HEK293 (cell line): ENCODE measurements around the gene DDX17.

ENCODE experiments used
- CTCF ChIA-PET: fragments of 350-600 bp; formaldehyde crosslinking; extraction: SDS; loops from one replicate; lab custom pipeline; 2021; ENCODE audit warnings: antibody characterized with exemption; lab: Yijun Ruan, JAX
- POLR2A ChIA-PET: fragments of 300-600 bp; formaldehyde crosslinking; extraction: SDS; loops from one replicate; lab custom pipeline; 2020; ENCODE audit warnings: antibody characterized with exemption, inconsistent platforms; lab: Yijun Ruan, JAX
- H3K27ac ChIP-seq: fragments of 200-500 bp; sonication (Bioruptor generic); 2 replicates; pipeline ENCODE4 v1.5.1; 2014; ENCODE audit warnings: low read depth, low read length, control low read depth, inconsistent platforms; ENCODE audit errors: extremely low read depth
- H3K36me3 ChIP-seq, 2 experiments: fragments of 200-500 bp in 1 of 2; sonication (Bioruptor generic) in 1 of 2; 1 replicate in 1 of 2; 2 replicates in 1 of 2; pipeline ENCODE4 v1.5.1; 2014 to 2017; ENCODE audit warnings: inconsistent platforms in 2 of 2, low read length in 2 of 2; ENCODE audit not compliant: control insufficient read depth in 2 of 2, insufficient read depth in 1 of 2
- H3K4me1 ChIP-seq: fragments of 200-500 bp; sonication (Bioruptor generic); 2 replicates; pipeline ENCODE4 v1.5.1; 2014; ENCODE audit warnings: mild to moderate bottlenecking, low read length, inconsistent platforms; ENCODE audit not compliant: control insufficient read depth, insufficient read depth
- H3K4me3 ChIP-seq: 2 replicates; pipeline ENCODE4 v1.5.1; 2011; ENCODE audit warnings: low read depth, mild to moderate bottlenecking, control low read depth, low read length, moderate library complexity
- H3K9me3 ChIP-seq: fragments of 200-500 bp; sonication (Bioruptor generic); 2 replicates; pipeline ENCODE4 v1.5.1; 2014; ENCODE audit warnings: low read depth, low read length, inconsistent platforms; ENCODE audit not compliant: control insufficient read depth, insufficient read depth
- GLIS2 ChIP-seq: fragments of 450-650 bp; formaldehyde crosslinking; IDR thresholded peaks from 2 replicates; pipeline ENCODE4 v1.5.1; 2016; ENCODE audit warnings: missing biosample characterization, missing genetic modification characterization
- PRDM4 ChIP-seq: fragments of 450-650 bp; formaldehyde crosslinking; IDR thresholded peaks from 2 replicates; pipeline ENCODE4 v1.5.1; 2017; ENCODE audit warnings: missing biosample characterization, missing genetic modification characterization
- SCRT1 ChIP-seq: fragments of 450-650 bp; formaldehyde crosslinking; IDR thresholded peaks from 2 replicates; pipeline ENCODE4 v1.5.1; 2016; ENCODE audit warnings: missing biosample characterization, missing genetic modification characterization, borderline replicate concordance
- ZBTB21 ChIP-seq: fragments of 450-650 bp; formaldehyde crosslinking; IDR thresholded peaks from 2 replicates; pipeline ENCODE4 v1.5.1; 2017; ENCODE audit warnings: missing biosample characterization, missing genetic modification characterization
- ZNF112 ChIP-seq: fragments of 450-650 bp; formaldehyde crosslinking; IDR thresholded peaks from 2 replicates; pipeline ENCODE4 v1.5.0; 2017; ENCODE audit warnings: missing biosample characterization, missing genetic modification characterization
- ZNF140 ChIP-seq: fragments of 450-650 bp; formaldehyde crosslinking; IDR thresholded peaks from 2 replicates; pipeline ENCODE4 v1.5.1; 2016; ENCODE audit warnings: missing biosample characterization, missing genetic modification characterization
- ZNF16 ChIP-seq: fragments of 450-650 bp; formaldehyde crosslinking; IDR thresholded peaks from 2 replicates; pipeline ENCODE4 v1.5.1; 2016; ENCODE audit warnings: low read depth, missing biosample characterization, missing genetic modification characterization
- ZNF18 ChIP-seq: fragments of 450-650 bp; formaldehyde crosslinking; IDR thresholded peaks from 2 replicates; pipeline ENCODE4 v1.5.1; 2016; ENCODE audit warnings: missing biosample characterization, missing genetic modification characterization
- ZNF2 ChIP-seq: fragments of 450-650 bp; formaldehyde crosslinking; IDR thresholded peaks from 2 replicates; pipeline ENCODE4 v1.5.1; 2016; ENCODE audit warnings: missing biosample characterization, missing genetic modification characterization
- ZNF214 ChIP-seq: fragments of 450-650 bp; formaldehyde crosslinking; IDR thresholded peaks from 2 replicates; pipeline ENCODE4 v1.5.1; 2017; ENCODE audit warnings: missing biosample characterization, mild to moderate bottlenecking, missing genetic modification characterization, borderline replicate concordance
- ZNF280D ChIP-seq: fragments of 450-650 bp; formaldehyde crosslinking; IDR thresholded peaks from 2 replicates; pipeline ENCODE4 v1.5.1; 2016; ENCODE audit warnings: missing biosample characterization, missing genetic modification characterization
- ZNF350 ChIP-seq: fragments of 450-650 bp; formaldehyde crosslinking; IDR thresholded peaks from 2 replicates; pipeline ENCODE4 v1.5.0; 2017; ENCODE audit warnings: missing biosample characterization, mild to moderate bottlenecking, missing genetic modification characterization
- ZNF521 ChIP-seq: fragments of 450-650 bp; formaldehyde crosslinking; IDR thresholded peaks from 2 replicates; pipeline ENCODE4 v1.5.1; 2017; ENCODE audit warnings: missing biosample characterization, mild to moderate bottlenecking, missing genetic modification characterization
- ZNF623 ChIP-seq: fragments of 450-650 bp; formaldehyde crosslinking; IDR thresholded peaks from 2 replicates; pipeline ENCODE4 v1.5.1; 2016; ENCODE audit warnings: missing biosample characterization, missing genetic modification characterization
- ZNF639 ChIP-seq: fragments of 450-650 bp; formaldehyde crosslinking; IDR thresholded peaks from 2 replicates; pipeline ENCODE4 v1.5.1; 2016; ENCODE audit warnings: missing biosample characterization, missing genetic modification characterization
- ZNF677 ChIP-seq: fragments of 450-650 bp; IDR thresholded peaks from 2 replicates; pipeline ENCODE4 v1.5.0; 2018; ENCODE audit warnings: missing biosample characterization, mild to moderate bottlenecking, missing genetic modification characterization, moderate library complexity
- ZNF707 ChIP-seq: fragments of 450-650 bp; formaldehyde crosslinking; IDR thresholded peaks from 2 replicates; pipeline ENCODE4 v1.5.1; 2016; ENCODE audit warnings: missing biosample characterization, missing genetic modification characterization
- ZNF791 ChIP-seq: fragments of 450-650 bp; formaldehyde crosslinking; IDR thresholded peaks from 2 replicates; pipeline ENCODE4 v1.5.1; 2016; ENCODE audit warnings: missing biosample characterization, missing genetic modification characterization

The DDX17 gene

GRCh38 chr22:38503021-38503420 lies 3.1 kb downstream of the DDX17 start:
- H3K27ac ChIP-seq: peak overlapping the region; percentile 1; the same call in 1 of the 2 replicates
- ChIA-PET CTCF (interaction anchor here (0.5 to 1.8 kb wide), 5 partner anchors 70 to 541 kb away, joined by 3 to 10 read pairs (median 3); no protein-coding TSS in a partner anchor), POLR2A (interaction anchor here (0.7 to 2.8 kb wide), 8 partner anchors 12 to 446 kb away, joined by 3 to 19 read pairs (median 4); partner anchors contain the start of gene PICK1)
- 0 out of 2 replicates have a peak, but pooled peaks cover 5% of the 10 kb centered on the region for H3K4me1 ChIP-seq
- TF ChIP-seq ZNF140 (tag by site-specific recombination) (no peak), ZNF521 (no peak), ZNF18 (tag by site-specific recombination) (no peak), ZNF112 (no peak), SCRT1 (tag by site-specific recombination) (0 out of 2 replicates have a peak, but pooled peaks have one; percentile 40), ZNF2 (no peak)
- H3K36me3 ChIP-seq: peaks cover 52 to 71% of the 10 kb centered on the region in 2 experiments
- H3K4me3 ChIP-seq: peak overlapping the region; percentile 79
- H3K9me3 ChIP-seq: no peaks in the 10 kb centered on the region

GRCh38 chr22:38501797-38502672 lies 4.1 kb downstream of the DDX17 start:
- 0 out of 2 replicates have a peak, but pooled peaks cover 5% of the 10 kb centered on the region for H3K4me1 ChIP-seq
- H3K9me3 ChIP-seq: no peaks in the 10 kb centered on the region
- H3K4me3 ChIP-seq: no peak overlapping the region
- TF ChIP-seq ZNF350 (tag by site-specific recombination): no peak
- no peak for TF ChIP-seq ZBTB21
- TF ChIP-seq ZNF623 (tag by site-specific recombination): no peak
- TF ChIP-seq PRDM4 (tag by site-specific recombination): no peak
- no peak for TF ChIP-seq ZNF707 (tag by site-specific recombination)
- peaks cover 62 to 81% of the 10 kb centered on the region in 2 experiments for H3K36me3 ChIP-seq
- no peak overlapping the region for H3K27ac ChIP-seq
- ChIA-PET CTCF (interaction anchor here (0.5 to 1.8 kb wide), 6 partner anchors 11 to 540 kb away, joined by 3 to 10 read pairs (median 4); no protein-coding TSS in a partner anchor), POLR2A (interaction anchor here (0.6 to 2.8 kb wide), 16 partner anchors 8 to 795 kb away, joined by 3 to 19 read pairs (median 4); partner anchors contain the start of genes DMC1 and PICK1)

- POLR2A ChIA-PET: interaction anchor here (0.7 to 1.7 kb wide), 2 partner anchors 8 to 9 kb away, joined by 7 to 9 read pairs; no protein-coding TSS in a partner anchor
- H3K4me3 ChIP-seq: no peak overlapping the region
- peaks cover 95 to 97% of the 10 kb centered on the region in 2 experiments for H3K36me3 ChIP-seq
- CTCF ChIA-PET: interaction anchor here (1.4 kb wide), 1 partner anchor 184 kb away, joined by 3 read pairs; the partner anchor contains the start of gene TOMM22
- TF ChIP-seq ZNF639 (tag by site-specific recombination) (no peak), ZNF214 (no peak), ZNF791 (tag by site-specific recombination) (no peak), ZNF677 (tag by site-specific recombination) (no peak), ZNF16 (tag by site-specific recombination) (no peak), ZNF280D (tag by site-specific recombination) (no peak), GLIS2 (tag by site-specific recombination) (no peak)
- no peaks in the 10 kb centered on the region for H3K4me1 ChIP-seq
- no peak overlapping the region for H3K27ac ChIP-seq
- no peaks in the 10 kb centered on the region for H3K9me3 ChIP-seq
These were observed 8.2 kb downstream of the DDX17 start for GRCh38 chr22:38497869-38498268.
